HG03039 (cell line): ENCODE data around the gene MYBPC2.

ENCODE experiments used
- ATAC-seq: cut with Tn5 transposase; IDR thresholded peaks from one replicate; pipeline ENCODE4 v1.9.1; 2021; ENCODE audit warnings: mild to moderate bottlenecking, moderate library complexity; ENCODE audit not compliant: unreplicated experiment

The MYBPC2 gene

DNA sequence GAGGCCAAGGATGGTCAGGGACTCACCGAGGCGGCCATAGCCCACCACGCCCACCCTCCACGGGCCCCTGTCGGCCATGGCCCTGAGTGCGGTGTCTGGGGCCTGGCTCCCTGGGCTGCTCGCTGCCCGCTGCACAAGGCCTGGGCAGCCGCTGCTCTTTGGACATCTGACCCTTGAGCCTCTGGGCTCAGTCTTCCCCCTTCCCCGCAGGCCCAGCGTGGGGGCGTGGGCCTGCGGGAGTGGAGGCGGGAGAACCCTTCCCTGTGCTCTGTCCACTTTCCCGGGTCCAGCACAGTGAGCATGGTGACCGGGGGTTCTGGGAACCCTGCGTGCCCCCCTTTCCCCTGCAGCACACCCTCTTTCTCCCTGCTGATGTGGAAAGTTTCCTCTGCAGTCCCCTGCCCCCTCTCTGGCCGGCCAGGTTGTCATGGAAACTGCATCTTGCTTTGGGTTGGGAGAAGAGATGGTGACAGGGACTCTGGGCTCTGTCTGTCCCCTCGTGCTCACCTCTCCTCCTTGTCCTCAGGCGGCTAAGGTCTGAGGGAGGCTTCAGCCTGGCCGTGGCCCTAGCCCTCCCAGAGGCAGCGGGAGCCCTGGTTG lies 81.2 kb downstream of the MYBPC2 start, which contains the start of gene ASPDH:
Gene ASPDH (minus strand): TSS at position 168 of the 600 bp plus-strand sequence. CDS start 90 bp downstream, at position 78.
- no peak for ATAC-seq

DNA sequence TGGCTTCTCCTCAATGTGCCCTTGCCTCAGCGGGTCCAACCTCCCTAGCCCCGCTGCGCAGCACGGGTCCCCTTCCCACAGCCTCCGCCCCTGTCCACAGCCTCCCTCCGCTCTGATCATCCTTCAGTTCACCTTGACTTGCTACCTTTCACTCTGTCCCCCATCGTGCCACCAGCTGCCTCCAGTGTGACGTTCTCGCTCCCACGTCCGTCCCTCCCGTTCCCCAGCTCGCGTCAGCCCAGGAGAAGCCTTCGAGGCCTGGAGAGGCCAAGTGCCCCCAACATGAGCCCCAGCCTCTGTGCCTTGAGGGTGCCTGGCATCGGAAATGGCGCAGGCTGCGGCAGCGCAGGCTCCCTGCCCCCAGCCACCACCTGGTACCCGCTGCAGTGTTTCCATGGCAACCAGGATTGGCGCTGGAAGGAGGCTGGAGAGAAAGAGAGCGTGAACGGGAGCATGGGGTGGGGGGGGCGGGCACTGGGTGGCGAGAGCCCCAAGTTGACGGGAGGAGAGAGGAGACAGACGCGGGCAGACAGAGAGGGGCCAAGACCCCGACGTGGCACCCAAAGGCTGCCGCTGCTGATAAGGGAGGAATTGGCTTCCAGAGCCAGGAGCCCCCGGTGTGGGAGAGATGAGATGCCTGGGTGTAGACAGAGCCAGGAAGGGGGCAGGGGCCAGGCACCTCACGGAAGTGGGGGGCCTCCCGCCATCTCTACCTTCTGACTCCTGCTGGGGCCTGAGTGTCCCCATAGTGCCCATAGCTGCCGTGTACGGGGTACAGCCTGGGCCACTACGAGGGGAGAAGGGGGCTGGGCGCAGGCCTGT lies 81.9 kb downstream of the MYBPC2 start:
- no peak for ATAC-seq

DNA sequence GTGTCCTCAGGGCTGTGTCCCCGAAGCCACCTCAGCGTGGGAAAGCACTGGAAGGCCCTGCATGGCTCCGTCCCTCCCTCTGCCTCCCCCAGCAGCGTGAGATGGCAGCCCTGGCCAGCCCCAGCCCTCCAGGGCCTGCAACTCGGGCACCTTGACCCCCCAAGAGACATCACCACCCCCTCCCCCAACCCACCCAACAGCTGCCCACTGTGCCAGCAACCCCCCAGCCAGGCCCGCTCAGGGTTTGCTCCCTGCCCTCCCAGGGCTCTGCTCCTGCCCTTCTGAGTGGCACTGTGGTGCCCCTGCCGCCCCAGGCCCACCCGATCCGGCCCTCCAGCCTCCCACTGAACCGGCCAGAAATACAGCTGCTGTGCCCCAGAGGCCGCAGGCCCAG lies 82.5 kb downstream of the MYBPC2 start:
- ATAC-seq = no peak
